ENCODE measurements around the gene SESN1.

DNA sequence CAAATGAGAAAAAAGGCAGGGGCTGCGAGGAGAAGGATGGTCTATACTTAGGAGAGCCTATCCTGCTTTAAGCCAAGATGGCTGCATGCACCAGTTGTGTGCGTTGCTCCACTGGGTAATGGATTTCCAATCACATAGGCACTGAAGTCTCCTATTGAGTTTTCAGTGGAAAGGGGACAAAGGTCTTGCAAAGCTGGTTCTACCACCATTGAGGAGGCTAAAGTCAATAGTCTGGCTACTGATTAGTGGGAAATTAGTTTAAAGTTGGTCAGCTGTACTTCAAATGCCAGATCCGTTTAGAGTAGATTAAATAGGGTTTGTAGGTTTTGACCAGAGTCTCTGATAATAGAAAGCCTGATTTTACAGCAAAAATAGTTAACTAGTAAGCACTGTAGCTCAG is 104.9 kb downstream of the SESN1 start:
- TF ChIP-seq, protein P1, sequence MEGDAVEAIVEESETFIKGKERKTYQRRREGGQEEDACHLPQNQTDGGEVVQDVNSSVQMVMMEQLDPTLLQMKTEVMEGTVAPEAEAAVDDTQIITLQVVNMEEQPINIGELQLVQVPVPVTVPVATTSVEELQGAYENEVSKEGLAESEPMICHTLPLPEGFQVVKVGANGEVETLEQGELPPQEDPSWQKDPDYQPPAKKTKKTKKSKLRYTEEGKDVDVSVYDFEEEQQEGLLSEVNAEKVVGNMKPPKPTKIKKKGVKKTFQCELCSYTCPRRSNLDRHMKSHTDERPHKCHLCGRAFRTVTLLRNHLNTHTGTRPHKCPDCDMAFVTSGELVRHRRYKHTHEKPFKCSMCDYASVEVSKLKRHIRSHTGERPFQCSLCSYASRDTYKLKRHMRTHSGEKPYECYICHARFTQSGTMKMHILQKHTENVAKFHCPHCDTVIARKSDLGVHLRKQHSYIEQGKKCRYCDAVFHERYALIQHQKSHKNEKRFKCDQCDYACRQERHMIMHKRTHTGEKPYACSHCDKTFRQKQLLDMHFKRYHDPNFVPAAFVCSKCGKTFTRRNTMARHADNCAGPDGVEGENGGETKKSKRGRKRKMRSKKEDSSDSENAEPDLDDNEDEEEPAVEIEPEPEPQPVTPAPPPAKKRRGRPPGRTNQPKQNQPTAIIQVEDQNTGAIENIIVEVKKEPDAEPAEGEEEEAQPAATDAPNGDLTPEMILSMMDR (IDR thresholded peaks at IDR 0.05): no peak
- TF ChIP-seq POLR2A (IDR thresholded peaks at IDR 0.05): no peak

Measured in vagina (tissue), 2 donors.